ENCODE results near the gene MAP3K4.

- TF ChIP-seq, protein P1, sequence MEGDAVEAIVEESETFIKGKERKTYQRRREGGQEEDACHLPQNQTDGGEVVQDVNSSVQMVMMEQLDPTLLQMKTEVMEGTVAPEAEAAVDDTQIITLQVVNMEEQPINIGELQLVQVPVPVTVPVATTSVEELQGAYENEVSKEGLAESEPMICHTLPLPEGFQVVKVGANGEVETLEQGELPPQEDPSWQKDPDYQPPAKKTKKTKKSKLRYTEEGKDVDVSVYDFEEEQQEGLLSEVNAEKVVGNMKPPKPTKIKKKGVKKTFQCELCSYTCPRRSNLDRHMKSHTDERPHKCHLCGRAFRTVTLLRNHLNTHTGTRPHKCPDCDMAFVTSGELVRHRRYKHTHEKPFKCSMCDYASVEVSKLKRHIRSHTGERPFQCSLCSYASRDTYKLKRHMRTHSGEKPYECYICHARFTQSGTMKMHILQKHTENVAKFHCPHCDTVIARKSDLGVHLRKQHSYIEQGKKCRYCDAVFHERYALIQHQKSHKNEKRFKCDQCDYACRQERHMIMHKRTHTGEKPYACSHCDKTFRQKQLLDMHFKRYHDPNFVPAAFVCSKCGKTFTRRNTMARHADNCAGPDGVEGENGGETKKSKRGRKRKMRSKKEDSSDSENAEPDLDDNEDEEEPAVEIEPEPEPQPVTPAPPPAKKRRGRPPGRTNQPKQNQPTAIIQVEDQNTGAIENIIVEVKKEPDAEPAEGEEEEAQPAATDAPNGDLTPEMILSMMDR (conservative IDR thresholded peaks at IDR 0.05; ENCODE audit: low read length) = no peak
- no peak for TF ChIP-seq EZH2phosphoT487 (IDR thresholded peaks at IDR 0.05; ENCODE audit: borderline replicate concordance, low read depth, low read length)
Measured at GRCh38 chr6:161021998-161022743, 30.6 kb downstream of the MAP3K4 start.
